Measurements from ENCODE around the gene GALNS. TPM values are rescaled to one million over a fixed set of nuclear protein-coding genes. Genes with fewer than 3 reads are reported as not detected.

GALNS gene
- total RNA-seq, 1 donor from 2014 or later, result 18.3 TPM

GRCh38 chr16:88807626-88808453 lies 48.9 kb downstream of the GALNS start:
- no peak for TF ChIP-seq CTCF (conservative IDR thresholded peaks at IDR 0.05; ENCODE audit: low read depth, low read length)
- no peak overlapping the region for H3K4me3 ChIP-seq (ENCODE audit: low read depth, low read length)
- no peak for DNase-seq (ENCODE audit: low read depth)

- TF ChIP-seq CTCF (conservative IDR thresholded peaks at IDR 0.05; ENCODE audit: low read depth, low read length), result no peak
These were observed 49.6 kb downstream of the GALNS start for GRCh38 chr16:88807142-88807625.

DNA sequence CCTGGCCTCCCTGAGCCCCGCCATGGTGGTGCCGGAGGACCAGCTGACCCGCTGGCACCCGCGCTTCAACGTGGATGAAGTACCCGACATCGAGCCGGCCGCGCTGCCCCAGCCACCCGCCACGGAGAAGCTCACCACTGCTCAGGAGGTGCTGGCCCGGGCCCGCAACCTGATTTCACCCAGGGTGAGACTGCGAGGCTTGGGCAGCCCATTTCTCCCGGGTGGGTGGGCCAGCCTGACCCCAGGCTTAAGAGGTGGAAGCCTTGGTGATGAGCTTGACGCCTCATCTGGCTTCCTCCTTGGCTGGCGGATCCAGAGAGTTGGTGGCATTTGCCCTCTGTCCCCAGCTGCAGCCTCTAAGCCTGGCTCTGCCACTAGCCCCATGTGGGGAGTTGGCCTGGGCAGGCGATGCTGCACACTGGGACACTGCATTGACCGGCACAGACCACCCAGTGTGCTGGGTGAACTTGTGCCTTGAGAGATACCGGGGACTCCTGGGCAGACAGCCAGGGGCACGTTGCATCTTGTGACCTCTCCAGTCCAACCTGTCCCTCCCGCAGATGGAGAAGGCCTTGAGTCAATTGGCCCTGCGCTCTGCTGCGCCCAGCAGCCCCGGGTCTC lies 50.1 kb downstream of the GALNS start:
- no peak for TF ChIP-seq CTCF (conservative IDR thresholded peaks at IDR 0.05; ENCODE audit: low read depth, low read length)
- no peak overlapping the region for H3K4me3 ChIP-seq (ENCODE audit: low read depth, low read length)
- DNase-seq (ENCODE audit: low read depth), result no peak

More at GRCh38 chr16:88807142-88807625, 49.6 kb downstream of the GALNS start:
- H3K4me3 ChIP-seq (ENCODE audit: low read depth, low read length), result no peak overlapping the region
- DNase-seq (ENCODE audit: low read depth), result no peak

- no peak overlapping the region for H3K4me3 ChIP-seq (ENCODE audit: low read depth, low read length)
- DNase-seq (ENCODE audit: low read depth), result no peak
- no peak for TF ChIP-seq CTCF (conservative IDR thresholded peaks at IDR 0.05; ENCODE audit: low read depth, low read length)
These were observed 50.8 kb downstream of the GALNS start for GRCh38 chr16:88805887-88806393.

DNA sequence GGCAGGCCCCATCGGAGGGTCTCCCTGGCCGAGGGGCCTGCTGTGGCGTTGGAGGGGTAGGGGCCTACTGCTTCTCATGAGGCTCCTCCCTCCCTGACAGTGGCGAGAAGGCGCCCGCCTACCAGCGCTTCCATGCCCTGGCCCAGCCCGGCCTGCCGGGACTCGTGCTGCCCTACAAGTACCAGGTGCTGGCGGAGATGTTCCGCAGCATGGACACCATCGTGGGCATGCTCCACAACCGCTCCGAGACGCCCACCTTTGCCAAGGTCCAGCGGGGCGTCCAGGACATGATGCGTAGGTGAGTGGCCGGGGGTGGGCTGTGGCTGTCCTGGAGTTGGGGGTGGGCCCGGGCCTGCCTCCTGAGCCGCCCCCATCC lies 51.4 kb downstream of the GALNS start:
- DNase-seq (ENCODE audit: low read depth), result no peak
- H3K4me3 ChIP-seq (ENCODE audit: low read depth, low read length), result no peak overlapping the region
- no peak for TF ChIP-seq CTCF (conservative IDR thresholded peaks at IDR 0.05; ENCODE audit: low read depth, low read length)

DNA sequence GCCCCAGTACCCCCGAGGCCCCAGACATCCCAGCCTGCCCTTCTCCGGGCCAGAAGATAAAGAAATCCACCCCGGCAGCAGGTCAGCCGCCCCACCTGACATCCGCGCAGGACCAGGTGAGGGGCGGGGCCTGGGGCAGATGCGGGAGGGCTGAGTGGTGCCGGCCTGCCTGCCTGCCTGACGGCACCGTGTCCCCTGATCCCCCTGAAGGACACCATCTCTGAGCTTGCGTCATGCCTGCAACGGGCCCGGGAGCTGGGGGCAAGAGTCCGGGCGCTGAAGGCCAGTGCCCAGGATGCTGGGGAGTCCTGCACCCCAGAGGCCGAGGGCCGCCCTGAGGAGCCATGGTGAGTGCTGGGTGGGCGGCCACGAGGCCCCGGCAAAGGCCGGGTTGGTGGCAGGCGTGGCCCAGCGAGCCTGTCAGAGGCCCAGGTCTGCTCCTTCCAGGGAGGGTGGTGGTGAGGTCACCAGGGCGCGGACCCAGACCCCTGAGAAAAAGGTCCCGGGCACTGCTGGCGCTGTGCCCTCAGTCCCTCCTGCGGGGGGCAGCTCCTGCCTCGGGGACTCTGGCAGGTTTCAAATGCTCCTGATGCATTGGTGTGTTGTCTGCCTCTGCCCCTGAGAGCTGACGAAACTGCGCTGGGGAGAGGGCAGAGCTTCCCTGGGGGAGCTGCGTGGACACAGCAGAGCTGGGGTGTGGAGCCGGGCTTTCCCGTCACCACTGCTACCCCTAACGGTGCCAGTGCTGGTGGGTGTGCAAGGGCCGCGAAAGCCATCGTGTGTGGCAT lies 52.0 kb downstream of the GALNS start:
- H3K4me3 ChIP-seq (ENCODE audit: low read depth, low read length), result peak overlapping the region; percentile 77
- no peak for TF ChIP-seq CTCF (conservative IDR thresholded peaks at IDR 0.05; ENCODE audit: low read depth, low read length)
- no peak for DNase-seq (ENCODE audit: low read depth)

Data from epithelial cell of proximal tubule (primary cell).